GM18519 (cell line): ENCODE data around the gene CAND2.
"Not testable (repeated sequence)": the region's sequence is repeated elsewhere in the genome, so short reads cannot be mapped to it uniquely, and the experiment has no call there.

Experiments used
- ATAC-seq: cut with Tn5 transposase; IDR thresholded peaks from one replicate; pipeline ENCODE4 v1.9.1; 2021; ENCODE audit warnings: mild to moderate bottlenecking, moderate library complexity; ENCODE audit not compliant: unreplicated experiment, low FRiP score

Gene CAND2

GRCh38 chr3:12828751-12829150 lies 32.3 kb downstream of the CAND2 start:
- ATAC-seq, result no peak

GRCh38 chr3:12829404-12829803 lies 32.9 kb downstream of the CAND2 start:
- ATAC-seq, result no peak

GRCh38 chr3:12829886-12830784 lies 33.7 kb downstream of the CAND2 start:
- ATAC-seq, result no peak

GRCh38 chr3:12830785-12831156 lies 34.3 kb downstream of the CAND2 start:
- ATAC-seq, result no peak

GRCh38 chr3:12831301-12831866 lies 34.9 kb downstream of the CAND2 start:
- no peak for ATAC-seq

GRCh38 chr3:12832350-12833221 lies 36.1 kb downstream of the CAND2 start:
- no peak for ATAC-seq

GRCh38 chr3:12833222-12834161 lies 37.0 kb downstream of the CAND2 start:
- no peak for ATAC-seq

GRCh38 chr3:12835052-12835665 lies 38.7 kb downstream of the CAND2 start:
- no peak for ATAC-seq

- ATAC-seq, result no peak
These were observed 41.0 kb downstream of the CAND2 start for GRCh38 chr3:12837295-12837986.

GRCh38 chr3:12838179-12838965 lies 41.9 kb downstream of the CAND2 start:
- no peak for ATAC-seq

GRCh38 chr3:12839156-12839946 lies 42.9 kb downstream of the CAND2 start:
- no peak for ATAC-seq

GRCh38 chr3:12840148-12840547 lies 43.7 kb downstream of the CAND2 start:
- ATAC-seq, result not testable (repeated sequence)

GRCh38 chr3:12840591-12841148 lies 44.2 kb downstream of the CAND2 start:
- no peak for ATAC-seq

GRCh38 chr3:12841149-12841969 lies 44.9 kb downstream of the CAND2 start, which contains the start of gene RPL32:
TSS of gene RPL32 (minus strand) at chr3:12841565. CDS start at chr3:12840237, 1,328 bp downstream.
- ATAC-seq, result peak; percentile 64

- no peak for ATAC-seq
These were observed 45.5 kb downstream of the CAND2 start for GRCh38 chr3:12841970-12842328.

GRCh38 chr3:12842469-12842868 lies 46.0 kb downstream of the CAND2 start:
- no peak for ATAC-seq
